GM12878 (cell line): ENCODE measurements around the gene ATXN7L1. TPM values are rescaled to one million over a fixed set of nuclear protein-coding genes. Genes with fewer than 3 reads are reported as not detected.

Experiments
- ATAC-seq: fragments of 200-7000 bp; cut with Tn5 transposase; 3 replicates; pipeline ENCODE4 v1.9.1; 2020; ENCODE audit warnings: mild to moderate bottlenecking, moderate library complexity
- BruUV-seq: library from RNA; stranded (reverse); fragments of 400-500 nt; replicated peaks from 2 replicates; lab custom pipeline; 2021; lab: Mats Ljungman, UMichigan
- CTCF ChIA-PET: fragments of 300-600 bp; sonication (Branson Sonifier 250); formaldehyde crosslinking; extraction: SDS; loops from one replicate; lab custom pipeline; 2021; ENCODE audit warnings: inconsistent platforms; lab: Yijun Ruan, JAX
- POLR2A ChIA-PET: fragments of 350-600 bp; formaldehyde crosslinking; extraction: SDS; loops from one replicate; lab custom pipeline; 2021; ENCODE audit warnings: inconsistent platforms; lab: Charles Lee
- RAD21 ChIA-PET: fragments of 300-600 bp; sonication (Branson Sonifier 250); formaldehyde crosslinking; loops from one replicate; lab custom pipeline; 2023; ENCODE audit warnings: antibody characterized with exemption; ENCODE audit not compliant: unreplicated experiment; lab: Charles Lee
- SMC1A ChIA-PET: fragments of 300-600 bp; sonication (Branson Sonifier 250); formaldehyde crosslinking; loops from one replicate; lab custom pipeline; 2023; ENCODE audit not compliant: unreplicated experiment, uncharacterized antibody; lab: Charles Lee
- DNase-seq: peaks from one replicate; pipeline ENCODE4 v3.0.0-alpha.2; 2011; ENCODE audit warnings: low read depth, low spot score
- FAIRE-seq: peaks from 3 replicates; lab custom pipeline; 2011; peaks lifted over from hg19 to GRCh38; lab: Jason Lieb, UNC
- H2AFZ ChIP-seq: 2 replicates; pipeline ENCODE4 v1.6.0; 2011; ENCODE audit warnings: low read depth, low read length, control low read depth; ENCODE audit not compliant: control insufficient read depth
- H3K27ac ChIP-seq: 2 replicates; pipeline ENCODE4 v1.5.1; 2011; ENCODE audit warnings: control low read depth; ENCODE audit not compliant: control insufficient read depth, insufficient read depth
- H3K27me3 ChIP-seq, 2 experiments: replicated peaks in 1 of 2; 2 replicates each; pipeline versions ENCODE4 v1.6.0 to v1.6.1; 2011; ENCODE audit warnings: low read length in 1 of 2; ENCODE audit not compliant: control insufficient read depth in 2 of 2, insufficient read depth in 2 of 2
- H3K36me3 ChIP-seq, 2 experiments: 2 replicates each; pipeline ENCODE4 v1.5.1; 2011; ENCODE audit warnings: low read length in 1 of 2; ENCODE audit not compliant: control insufficient read depth in 2 of 2, insufficient read depth in 2 of 2
- H3K4me1 ChIP-seq: 2 replicates; pipeline ENCODE4 v1.6.1; 2011; ENCODE audit warnings: mild to moderate bottlenecking, low read length, moderate library complexity, mixed read lengths; ENCODE audit not compliant: control insufficient read depth, insufficient read depth
- H3K4me2 ChIP-seq: 2 replicates; pipeline ENCODE4 v1.6.0; 2011; ENCODE audit warnings: control low read depth; ENCODE audit not compliant: control insufficient read depth, insufficient read depth
- H3K4me3 ChIP-seq: fragments of 200-600 bp; sonication (generic); 2 replicates; pipeline ENCODE4 v1.5.1; 2016
- H3K79me2 ChIP-seq: 2 replicates; pipeline ENCODE4 v1.6.0; 2011; ENCODE audit warnings: low read length; ENCODE audit not compliant: control insufficient read depth, insufficient read depth
- H3K9ac ChIP-seq: 2 replicates; pipeline ENCODE4 v1.8.0; 2011; ENCODE audit warnings: low read length, control low read depth, mixed read lengths; ENCODE audit not compliant: control insufficient read depth, insufficient read depth
- H3K9me3 ChIP-seq: replicated peaks from 3 replicates; pipeline ENCODE4 v1.5.1; 2011; ENCODE audit warnings: mild to moderate bottlenecking, low read length; ENCODE audit not compliant: control insufficient read depth, insufficient read depth
- H4K20me1 ChIP-seq: 2 replicates; pipeline ENCODE4 v1.6.0; 2011; ENCODE audit not compliant: control insufficient read depth, insufficient read depth
- CBFB ChIP-seq: IDR thresholded peaks from 2 replicates; pipeline ENCODE4 v1.6.1; 2016; ENCODE audit warnings: antibody characterized with exemption, low read depth
- CREB1 ChIP-seq: IDR thresholded peaks from 2 replicates; pipeline ENCODE4 v1.6.1; 2012; ENCODE audit warnings: low read depth, mild to moderate bottlenecking, inconsistent platforms
- FOXM1 ChIP-seq: IDR thresholded peaks from 2 replicates; pipeline ENCODE4 v1.6.1; 2012; ENCODE audit warnings: low read depth, mild to moderate bottlenecking, inconsistent platforms, low read length, moderate library complexity
- MTA2 ChIP-seq: fragments of 450-650 bp; IDR thresholded peaks from 2 replicates; pipeline ENCODE4 v1.6.1; 2016; ENCODE audit warnings: low read depth, mild to moderate bottlenecking, moderate library complexity
- NR2C2 ChIP-seq: IDR thresholded peaks from 2 replicates; pipeline ENCODE4 v1.6.1; 2011; ENCODE audit warnings: borderline replicate concordance, low read depth; ENCODE audit not compliant: control insufficient read depth, insufficient read length
- WGBS: methylation state at CpG from one replicate; pipeline ENCODE4 v1.1.6; 2016; ENCODE audit warnings: low lambda C conversion rate; ENCODE audit not compliant: insufficient replicate concordance, insufficient coverage; ENCODE audit errors: missing lambda C conversion rate; 5-methylcytosine and 5-hydroxymethylcytosine counted together
- in situ Hi-C: fragments of 300-500 bp; cut with MboI; formaldehyde crosslinking; loops from 9 replicates; pipeline ENCODE4 v1.14.3; 2018; ENCODE audit warnings: mixed read lengths
- intact Hi-C: fragments of 100-400 bp; cut with micrococcal nuclease; formaldehyde crosslinking; loops from one replicate; pipeline ENCODE4 v1.14.2; 2022; ENCODE audit not compliant: unreplicated experiment
- polyA plus RNA-seq, 11 experiments: library from polyadenylated mRNA; depleted of rRNA in 4 of 11; unstranded in 6 of 11; stranded (reverse) in 5 of 11; fragments of >200 nt; fragmentation: Nextera tagmentation in 4 of 11; fragmentation: Illumina TruSeq in 1 of 11; extraction: Ambion mirVana in 4 of 11; extraction: Trizol in 1 of 11; gene quantifications; 1 replicate in 1 of 11; 2 replicates in 10 of 11; pipeline versions ENCODE4 v1.2.1 to v1.2.3, GENCODE V29; 2011 to 2016; ENCODE audit warnings: inconsistent platforms in 2 of 11, missing spikeins in 2 of 11, low read depth in 1 of 11
- total RNA-seq, 4 experiments: library from RNA; depleted of rRNA in 3 of 4; stranded (reverse); fragments of >200 nt in 3 of 4; fragmentation: Illumina TruSeq in 1 of 4; extraction: Trizol in 1 of 4; gene quantifications; 2 replicates each; pipeline versions ENCODE4 v1.2.1 to v1.2.3, GENCODE V29; 2013 to 2021
- TF ChIP-seq, protein P1 (sequence below): fragments of 450-650 bp; IDR thresholded peaks from 2 replicates; pipeline ENCODE4 v1.6.1; 2016; ENCODE audit warnings: mild to moderate bottlenecking, moderate library complexity, borderline replicate concordance
- TF ChIP-seq, protein P2 (sequence below): fragments of 150-350 bp; IDR thresholded peaks from 2 replicates; pipeline ENCODE4 v1.6.1; 2014; ENCODE audit warnings: mild to moderate bottlenecking, low read depth, low read length

Gene ATXN7L1
- total and polyA plus RNA-seq, 10 of the 15 experiments (the other 5 are each of a cell fraction or from before 2014, with no cell fraction given) = 0.40 to 2.9 (median 1.2) TPM

DNA sequence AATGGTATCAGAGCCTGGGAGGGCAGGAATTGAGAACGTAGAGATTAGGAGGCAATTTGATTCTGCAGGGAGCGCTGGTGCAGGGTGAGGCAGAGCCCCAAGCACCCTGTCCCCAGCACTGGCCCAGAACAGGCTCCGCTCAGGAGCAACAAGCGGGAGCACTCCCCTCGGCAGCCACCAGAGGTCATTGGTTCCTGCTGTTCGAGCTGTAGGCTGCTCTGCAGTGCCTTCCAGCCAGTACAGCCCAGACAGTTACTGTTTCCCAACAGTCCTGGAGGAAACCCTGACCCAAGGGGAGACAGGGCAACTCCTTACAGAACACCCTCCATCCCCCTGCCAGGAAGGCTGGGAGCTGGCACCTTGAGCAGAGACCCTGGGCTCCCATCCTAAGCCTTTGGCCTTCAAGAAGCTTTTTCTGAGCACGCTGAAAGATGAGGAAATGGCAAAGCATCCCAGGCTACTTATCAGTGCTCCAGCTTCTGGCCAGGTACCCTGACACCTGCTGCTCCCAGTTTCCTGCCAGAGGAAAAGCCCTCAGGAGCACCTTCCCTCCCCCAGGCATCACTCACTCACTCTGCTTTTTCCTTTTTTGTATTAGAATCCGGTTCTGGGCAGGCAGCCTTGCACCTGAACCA lies 223.9 kb downstream of the ATXN7L1 start (continued):
- TF ChIP-seq, protein P1, sequence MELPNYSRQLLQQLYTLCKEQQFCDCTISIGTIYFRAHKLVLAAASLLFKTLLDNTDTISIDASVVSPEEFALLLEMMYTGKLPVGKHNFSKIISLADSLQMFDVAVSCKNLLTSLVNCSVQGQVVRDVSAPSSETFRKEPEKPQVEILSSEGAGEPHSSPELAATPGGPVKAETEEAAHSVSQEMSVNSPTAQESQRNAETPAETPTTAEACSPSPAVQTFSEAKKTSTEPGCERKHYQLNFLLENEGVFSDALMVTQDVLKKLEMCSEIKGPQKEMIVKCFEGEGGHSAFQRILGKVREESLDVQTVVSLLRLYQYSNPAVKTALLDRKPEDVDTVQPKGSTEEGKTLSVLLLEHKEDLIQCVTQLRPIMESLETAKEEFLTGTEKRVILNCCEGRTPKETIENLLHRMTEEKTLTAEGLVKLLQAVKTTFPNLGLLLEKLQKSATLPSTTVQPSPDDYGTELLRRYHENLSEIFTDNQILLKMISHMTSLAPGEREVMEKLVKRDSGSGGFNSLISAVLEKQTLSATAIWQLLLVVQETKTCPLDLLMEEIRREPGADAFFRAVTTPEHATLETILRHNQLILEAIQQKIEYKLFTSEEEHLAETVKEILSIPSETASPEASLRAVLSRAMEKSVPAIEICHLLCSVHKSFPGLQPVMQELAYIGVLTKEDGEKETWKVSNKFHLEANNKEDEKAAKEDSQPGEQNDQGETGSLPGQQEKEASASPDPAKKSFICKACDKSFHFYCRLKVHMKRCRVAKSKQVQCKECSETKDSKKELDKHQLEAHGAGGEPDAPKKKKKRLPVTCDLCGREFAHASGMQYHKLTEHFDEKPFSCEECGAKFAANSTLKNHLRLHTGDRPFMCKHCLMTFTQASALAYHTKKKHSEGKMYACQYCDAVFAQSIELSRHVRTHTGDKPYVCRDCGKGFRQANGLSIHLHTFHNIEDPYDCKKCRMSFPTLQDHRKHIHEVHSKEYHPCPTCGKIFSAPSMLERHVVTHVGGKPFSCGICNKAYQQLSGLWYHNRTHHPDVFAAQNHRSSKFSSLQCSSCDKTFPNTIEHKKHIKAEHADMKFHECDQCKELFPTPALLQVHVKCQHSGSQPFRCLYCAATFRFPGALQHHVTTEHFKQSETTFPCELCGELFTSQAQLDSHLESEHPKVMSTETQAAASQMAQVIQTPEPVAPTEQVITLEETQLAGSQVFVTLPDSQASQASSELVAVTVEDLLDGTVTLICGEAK = no peak
- TF ChIP-seq CREB1 = no peak

DNA sequence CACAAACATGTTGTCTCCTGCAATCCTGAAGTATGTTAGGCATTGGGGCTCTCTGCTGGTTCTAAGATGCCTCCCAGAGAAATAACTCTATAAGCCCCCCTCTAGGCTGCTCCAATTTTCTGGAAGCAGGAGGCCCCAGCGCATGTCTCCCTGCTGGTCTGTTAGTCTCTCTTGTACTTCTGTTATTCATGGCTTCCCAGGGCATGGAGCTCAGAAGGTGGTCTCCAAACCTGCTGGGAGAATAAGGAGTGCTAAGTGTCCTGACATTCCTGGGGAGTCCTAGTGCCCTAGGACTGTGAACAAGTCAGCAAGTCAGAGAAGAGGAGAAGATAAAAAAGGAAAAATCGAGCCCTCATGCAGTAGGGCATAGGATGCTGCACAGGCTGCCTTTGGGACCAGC lies 224.6 kb downstream of the ATXN7L1 start:
- H4K20me1 ChIP-seq = no peaks in the 10 kb centered on the region; the same call in 1 of the 2 replicates
- H3K4me3 ChIP-seq = no peak overlapping the region
- POLR2A ChIA-PET = no interaction called here
- no peaks in the 10 kb centered on the region for H3K9me3 ChIP-seq
- ATAC-seq (no peak), DNase-seq (no peak), FAIRE-seq (no peak)
- H3K4me1 ChIP-seq = no peaks in the 10 kb centered on the region
- H2AFZ ChIP-seq = no peak overlapping the region
- H3K27ac ChIP-seq = no peak overlapping the region
- SMC1A ChIA-PET = interaction anchor here (0.5 to 1.6 kb wide), 4 partner anchors 8 to 392 kb away, joined by 3 to 12 read pairs (median 6); no protein-coding TSS in a partner anchor
- intact Hi-C loops = loop anchor here (1.0 to 10.0 kb wide), 4 partner anchors 96 to 390 kb away; no protein-coding TSS in a partner anchor
- BruUV-seq = no TSS peak
- H3K27me3 ChIP-seq = no peaks in the 10 kb centered on the region; a peak in 2 of 4 replicates
- 76% methylated on average over 2 of the region's 2 CpGs for WGBS
- in situ Hi-C loops = no loop called here
- no peaks in the 10 kb centered on the region for H3K79me2 ChIP-seq
- TF ChIP-seq NR2C2 = no peak
- TF ChIP-seq MTA2 = no peak
- TF ChIP-seq FOXM1 = no peak
- no peak for TF ChIP-seq CBFB
- TF ChIP-seq, protein P2, sequence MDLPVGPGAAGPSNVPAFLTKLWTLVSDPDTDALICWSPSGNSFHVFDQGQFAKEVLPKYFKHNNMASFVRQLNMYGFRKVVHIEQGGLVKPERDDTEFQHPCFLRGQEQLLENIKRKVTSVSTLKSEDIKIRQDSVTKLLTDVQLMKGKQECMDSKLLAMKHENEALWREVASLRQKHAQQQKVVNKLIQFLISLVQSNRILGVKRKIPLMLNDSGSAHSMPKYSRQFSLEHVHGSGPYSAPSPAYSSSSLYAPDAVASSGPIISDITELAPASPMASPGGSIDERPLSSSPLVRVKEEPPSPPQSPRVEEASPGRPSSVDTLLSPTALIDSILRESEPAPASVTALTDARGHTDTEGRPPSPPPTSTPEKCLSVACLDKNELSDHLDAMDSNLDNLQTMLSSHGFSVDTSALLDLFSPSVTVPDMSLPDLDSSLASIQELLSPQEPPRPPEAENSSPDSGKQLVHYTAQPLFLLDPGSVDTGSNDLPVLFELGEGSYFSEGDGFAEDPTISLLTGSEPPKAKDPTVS = no peak
- H3K36me3 ChIP-seq = no peaks in the 10 kb centered on the region
- RAD21 ChIA-PET = interaction anchor here (0.6 to 1.8 kb wide), 3 partner anchors 10 to 391 kb away, joined by 3 to 9 read pairs (median 3); no protein-coding TSS in a partner anchor
- CTCF ChIA-PET = interaction anchor here (1.0 to 2.2 kb wide), 11 partner anchors 8 to 395 kb away, joined by 3 to 15 read pairs (median 4); no protein-coding TSS in a partner anchor
- H3K9ac ChIP-seq = no peak overlapping the region
- H3K4me2 ChIP-seq = no peak overlapping the region
